ENCODE measurements around the gene PYGB.
"Not testable (repeated sequence)": the region's sequence is repeated elsewhere in the genome, so short reads cannot be mapped to it uniquely, and the experiment has no call there.

PYGB gene

DNA sequence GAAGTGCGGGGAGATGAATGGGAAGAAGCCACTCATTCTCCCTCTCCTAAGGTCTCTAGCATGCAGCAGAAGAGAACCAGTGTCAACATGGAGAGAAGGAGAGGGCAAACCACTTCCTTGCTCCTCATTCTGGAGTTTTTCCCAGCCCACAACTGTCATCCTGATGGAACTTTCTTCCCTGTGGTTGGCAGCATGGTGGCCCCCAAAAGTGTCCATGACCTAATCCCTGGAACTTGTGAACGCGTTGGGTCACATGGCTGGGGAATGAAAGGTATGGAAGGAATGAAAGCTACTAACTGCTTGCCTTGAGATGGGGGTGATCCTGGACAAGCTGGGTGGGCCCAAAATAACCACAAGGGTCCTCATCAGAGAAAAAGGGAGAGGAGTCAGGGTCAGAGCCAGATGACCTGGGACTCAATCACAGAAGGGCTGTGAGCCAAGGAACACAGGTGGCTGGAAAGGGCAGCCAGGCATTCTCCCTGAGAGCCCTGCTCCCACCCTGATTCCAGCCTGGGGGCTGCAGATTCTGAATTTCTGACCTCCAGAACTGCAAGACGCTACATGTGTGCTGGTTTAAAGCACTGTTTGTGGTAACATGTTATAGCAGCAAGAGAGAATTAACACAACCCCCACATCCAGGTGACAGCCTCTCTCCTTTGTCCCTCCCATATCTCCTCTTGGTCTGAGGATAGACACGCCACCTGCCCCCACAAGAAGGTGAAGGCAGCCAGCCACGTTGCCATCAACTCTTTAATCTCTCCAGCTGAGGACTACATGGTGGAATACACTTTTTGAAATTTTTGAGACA, 63.2 kb downstream of the PYGB start:
- peak overlapping the region; percentile 29 for H3K4me3 ChIP-seq (ENCODE audit: low read depth, low read length)
- TF ChIP-seq, protein P1, sequence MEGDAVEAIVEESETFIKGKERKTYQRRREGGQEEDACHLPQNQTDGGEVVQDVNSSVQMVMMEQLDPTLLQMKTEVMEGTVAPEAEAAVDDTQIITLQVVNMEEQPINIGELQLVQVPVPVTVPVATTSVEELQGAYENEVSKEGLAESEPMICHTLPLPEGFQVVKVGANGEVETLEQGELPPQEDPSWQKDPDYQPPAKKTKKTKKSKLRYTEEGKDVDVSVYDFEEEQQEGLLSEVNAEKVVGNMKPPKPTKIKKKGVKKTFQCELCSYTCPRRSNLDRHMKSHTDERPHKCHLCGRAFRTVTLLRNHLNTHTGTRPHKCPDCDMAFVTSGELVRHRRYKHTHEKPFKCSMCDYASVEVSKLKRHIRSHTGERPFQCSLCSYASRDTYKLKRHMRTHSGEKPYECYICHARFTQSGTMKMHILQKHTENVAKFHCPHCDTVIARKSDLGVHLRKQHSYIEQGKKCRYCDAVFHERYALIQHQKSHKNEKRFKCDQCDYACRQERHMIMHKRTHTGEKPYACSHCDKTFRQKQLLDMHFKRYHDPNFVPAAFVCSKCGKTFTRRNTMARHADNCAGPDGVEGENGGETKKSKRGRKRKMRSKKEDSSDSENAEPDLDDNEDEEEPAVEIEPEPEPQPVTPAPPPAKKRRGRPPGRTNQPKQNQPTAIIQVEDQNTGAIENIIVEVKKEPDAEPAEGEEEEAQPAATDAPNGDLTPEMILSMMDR (conservative IDR thresholded peaks at IDR 0.05; ENCODE audit: low read depth, low read length), result no peak
- DNase-seq (ENCODE audit: low read depth), result peak; percentile 68

DNA sequence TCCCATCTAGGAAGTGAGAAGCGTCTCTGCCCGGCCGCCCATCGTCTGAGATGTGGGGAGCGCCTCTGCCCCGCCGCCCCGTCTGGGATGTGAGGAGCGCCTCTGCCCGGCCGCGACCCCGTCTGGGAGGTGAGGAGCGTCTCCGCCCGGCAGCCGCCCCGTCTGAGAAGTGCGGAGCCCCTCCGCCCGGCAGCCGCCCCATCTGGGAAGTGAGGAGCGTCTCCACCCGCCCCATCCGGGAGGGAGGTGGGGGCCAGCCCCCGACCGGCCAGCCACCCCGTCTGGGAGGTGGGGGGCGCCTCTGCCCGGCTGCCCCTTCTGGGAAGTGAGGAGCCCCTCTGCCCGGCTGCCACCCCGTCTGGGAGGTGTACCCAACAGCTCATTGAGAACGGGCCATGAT, 64.8 kb downstream of the PYGB start:
- DNase-seq (ENCODE audit: low read depth); H3K4me3 ChIP-seq (ENCODE audit: low read depth, low read length): not testable (repeated sequence)

DNA sequence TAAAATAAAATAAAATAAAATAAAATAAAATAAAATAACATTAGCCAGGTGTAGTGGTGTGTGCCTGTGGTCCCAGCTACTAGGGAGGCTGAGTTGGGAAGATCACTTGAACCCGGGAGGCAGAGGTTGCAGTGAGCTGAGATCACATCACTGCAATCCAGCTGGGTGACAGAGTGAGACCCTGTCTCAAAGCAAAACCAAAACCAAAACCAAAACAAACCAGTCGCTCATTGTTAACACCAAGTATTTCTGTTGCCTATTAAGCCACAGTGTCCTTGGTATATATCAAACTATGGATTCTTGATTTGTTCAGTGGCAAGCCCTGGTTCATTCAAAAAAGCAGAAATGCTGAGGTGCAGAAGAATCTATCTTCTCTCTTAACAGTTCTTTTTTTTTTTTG, 65.7 kb downstream of the PYGB start:
- DNase-seq (ENCODE audit: low read depth), result no peak
- TF ChIP-seq, protein P1 (conservative IDR thresholded peaks at IDR 0.05; ENCODE audit: low read depth, low read length), result no peak
- H3K4me3 ChIP-seq (ENCODE audit: low read depth, low read length), result no peak overlapping the region

DNA sequence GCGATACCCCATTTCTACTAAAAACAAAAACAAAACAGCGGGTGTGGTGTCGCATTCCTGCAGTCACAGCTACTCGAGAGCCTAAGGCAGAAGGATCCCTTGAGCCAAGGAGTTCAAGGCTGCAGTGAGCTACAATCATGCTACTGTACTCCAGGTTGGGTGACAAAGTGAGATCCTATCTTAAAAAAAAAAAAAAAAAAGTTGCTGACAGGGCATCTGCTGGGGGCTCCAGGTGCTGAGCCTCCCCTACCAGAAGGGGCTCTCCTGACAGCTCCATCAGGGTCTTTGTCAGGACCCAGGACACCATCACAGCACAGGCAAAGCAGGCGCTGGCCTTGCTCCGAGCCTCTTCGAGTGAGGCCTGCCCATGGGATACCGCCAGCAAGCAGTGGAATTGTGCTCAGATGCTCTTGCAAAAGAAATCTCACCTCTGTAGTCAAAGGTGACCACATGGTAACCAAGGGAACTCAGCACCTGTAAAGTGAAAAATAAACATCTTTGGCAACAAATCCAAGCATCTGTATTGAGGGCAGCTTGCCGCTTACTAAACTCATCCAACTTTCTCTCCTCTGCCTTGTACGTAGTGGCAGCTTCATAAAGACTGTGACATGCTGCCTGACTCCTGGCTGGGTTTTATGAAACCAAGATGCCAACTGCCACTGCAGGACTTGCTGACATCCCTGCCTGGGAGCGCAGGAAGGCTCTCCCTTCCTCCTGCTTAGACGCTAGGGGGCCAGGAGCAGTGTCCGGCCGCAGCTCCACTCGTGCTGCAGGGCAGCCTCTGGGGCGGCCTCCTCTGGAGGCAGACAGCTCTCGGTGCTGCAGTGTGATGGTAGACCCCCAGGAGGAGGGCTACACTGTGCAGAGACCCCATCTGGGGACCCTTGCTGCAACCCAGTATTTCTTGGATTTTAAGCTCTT, 66.9 kb downstream of the PYGB start:
- TF ChIP-seq, protein P1 (conservative IDR thresholded peaks at IDR 0.05; ENCODE audit: low read depth, low read length), result peak; percentile 49
- no peak overlapping the region for H3K4me3 ChIP-seq (ENCODE audit: low read depth, low read length)
- no peak for DNase-seq (ENCODE audit: low read depth)

DNA sequence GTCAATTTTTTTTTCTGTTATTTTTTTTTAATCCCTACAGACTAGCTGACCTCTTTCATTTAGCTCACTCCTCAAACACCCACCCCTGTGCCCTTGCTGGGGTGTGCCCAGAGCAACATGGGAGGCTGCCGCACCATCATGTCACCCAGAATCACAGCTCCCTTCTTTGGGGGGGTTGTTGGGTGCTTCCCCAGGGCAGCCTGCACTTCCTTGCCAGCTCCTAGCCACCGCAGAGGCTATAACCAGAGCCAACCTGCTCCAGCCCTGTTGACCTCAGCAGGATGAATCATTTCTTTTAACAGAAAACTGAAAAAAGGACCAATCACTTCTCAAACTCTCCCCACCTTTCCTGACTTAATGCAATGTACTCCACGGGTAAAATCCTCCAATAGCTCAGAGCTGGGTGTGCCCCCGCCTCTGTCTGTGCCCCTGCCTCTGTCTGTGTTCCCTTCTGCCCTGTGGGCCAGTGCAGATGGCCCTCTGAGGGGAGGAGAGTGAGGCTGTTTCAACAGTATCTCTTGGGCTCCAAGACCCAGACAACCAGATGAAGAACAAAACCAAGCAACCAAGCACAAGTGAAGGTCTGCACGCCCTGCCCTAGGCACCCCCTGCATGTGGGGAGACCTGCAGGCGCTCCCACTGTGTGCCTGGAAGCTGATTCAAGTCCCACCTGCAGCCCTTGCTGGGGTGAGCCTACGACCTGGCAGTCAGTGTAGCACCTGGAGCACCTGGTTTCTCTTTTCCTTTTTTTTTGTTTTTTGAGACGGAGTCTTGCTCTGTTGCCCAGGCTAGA, 67.7 kb downstream of the PYGB start:
- no peak overlapping the region for H3K4me3 ChIP-seq (ENCODE audit: low read depth, low read length)
- TF ChIP-seq, protein P1 (conservative IDR thresholded peaks at IDR 0.05; ENCODE audit: low read depth, low read length), result no peak
- DNase-seq (ENCODE audit: low read depth), result peak; percentile 61

DNA sequence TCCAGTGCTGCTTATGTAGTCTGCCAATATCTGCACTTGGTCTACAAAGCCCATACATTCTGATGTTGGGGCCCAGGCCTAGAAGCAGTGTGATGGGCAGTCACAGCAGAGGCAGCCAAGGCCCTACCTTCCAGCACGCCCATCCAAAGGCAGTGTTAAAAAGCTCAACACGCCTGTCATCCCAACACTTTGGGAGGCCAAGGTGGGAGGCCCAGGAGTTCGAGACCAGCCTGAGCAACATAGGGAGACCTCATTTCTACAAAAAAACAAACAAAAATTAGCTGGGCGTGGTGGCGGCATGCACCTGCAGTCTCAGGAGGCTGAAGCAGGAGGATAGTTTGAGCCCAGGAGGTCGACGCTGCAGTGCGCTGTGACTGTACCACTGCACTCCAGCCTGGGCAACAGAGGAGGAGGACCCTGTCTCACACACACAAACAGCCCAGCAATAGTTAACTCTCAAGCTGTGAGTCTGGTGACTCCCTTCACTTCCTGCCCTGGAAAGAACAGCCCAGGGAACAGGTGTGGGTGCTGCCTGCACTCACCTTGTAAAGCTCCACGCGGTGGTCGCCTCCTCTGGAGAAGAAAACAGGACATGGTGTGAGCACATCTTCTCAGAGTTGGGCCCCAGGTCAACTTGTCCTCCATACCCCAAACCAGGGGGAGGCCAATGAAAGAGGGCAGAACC, 68.8 kb downstream of the PYGB start:
- TF ChIP-seq, protein P1 (conservative IDR thresholded peaks at IDR 0.05; ENCODE audit: low read depth, low read length), result no peak
- DNase-seq (ENCODE audit: low read depth), result no peak
- H3K4me3 ChIP-seq (ENCODE audit: low read depth, low read length), result no peak overlapping the region
